Mucosa of rectum (tissue), 2 donors: Measurements from ENCODE around the gene APOL3.
A peak's percentile ranks its signal among the peaks of the same experiment; 100 is the strongest.
"Not testable (repeated sequence)": the region's sequence is repeated elsewhere in the genome, so short reads cannot be mapped to it uniquely, and the experiment has no call there.

Experiments
- H3K27ac ChIP-seq, 2 donors: one replicate each; pipeline ENCODE4 v1.7.0; 2013; ENCODE audit warnings: inconsistent platforms in 2 of 2, low read depth in 2 of 2, low read length in 2 of 2
- H3K27me3 ChIP-seq, 2 donors: one replicate each; pipeline ENCODE4 v1.7.0; 2013; ENCODE audit warnings: low read length in 2 of 2; ENCODE audit not compliant: control insufficient read depth in 2 of 2, insufficient read depth in 2 of 2
- H3K36me3 ChIP-seq, 2 donors: one replicate each; pipeline ENCODE4 v1.7.0; 2013; ENCODE audit warnings: low read length in 2 of 2; ENCODE audit not compliant: control insufficient read depth in 2 of 2, insufficient read depth in 2 of 2
- H3K4me1 ChIP-seq, 2 donors: one replicate each; pipeline ENCODE4 v1.7.0; 2013; ENCODE audit warnings: low read length in 2 of 2, mild to moderate bottlenecking in 1 of 2; ENCODE audit not compliant: control insufficient read depth in 2 of 2, insufficient read depth in 2 of 2
- H3K4me3 ChIP-seq, 2 donors: one replicate each; pipeline ENCODE4 v1.7.0; 2013; ENCODE audit warnings: low read length in 2 of 2
- H3K9ac ChIP-seq, 2 donors: one replicate each; pipeline ENCODE4 v1.7.0; 2013; ENCODE audit warnings: low read length in 2 of 2, low read depth in 1 of 2, mild to moderate bottlenecking in 1 of 2
- H3K9me3 ChIP-seq, 2 donors: one replicate each; pipeline ENCODE4 v1.7.0; 2013; ENCODE audit warnings: low read length in 2 of 2; ENCODE audit not compliant: control insufficient read depth in 2 of 2
- donor health status: healthy.
- donor health status: Normal muscosa, but diverticular disease.

The APOL3 gene

GRCh38 chr22:36138709-36139108 lies 21.8 kb downstream of the APOL3 start:
- not testable (repeated sequence) for H3K9ac ChIP-seq, H3K27ac ChIP-seq, H3K9me3 ChIP-seq, H3K4me3 ChIP-seq, H3K4me1 ChIP-seq, H3K27me3 ChIP-seq
- H3K36me3 ChIP-seq, result peaks cover 8 to 19% of the 10 kb centered on the region in 2 donors

GRCh38 chr22:36136988-36137387 lies 23.6 kb downstream of the APOL3 start:
- no peaks in the 10 kb centered on the region for H3K9me3 ChIP-seq
- no peaks in the 10 kb centered on the region for H3K27me3 ChIP-seq
- no peak overlapping the region for H3K9ac ChIP-seq
- peak overlapping the region; percentile 52 to 71 for H3K27ac ChIP-seq
- peaks cover 5 to 9% of the 10 kb centered on the region in 2 donors for H3K36me3 ChIP-seq
- no peaks in the 10 kb centered on the region for H3K4me1 ChIP-seq
- no peak overlapping the region for H3K4me3 ChIP-seq

- Histone ChIP-seq H3K4me1 (no peaks in the 10 kb centered on the region), H3K36me3 (peaks cover 3 to 5% of the 10 kb centered on the region in 2 donors), H3K9me3 (no peaks in the 10 kb centered on the region), H3K27me3 (no peaks in the 10 kb centered on the region), H3K9ac (no peak overlapping the region), H3K4me3 (no peak overlapping the region), H3K27ac (peak overlapping the region; percentile 52 to 71)
These were observed 24.1 kb downstream of the APOL3 start for GRCh38 chr22:36136475-36136874.

GRCh38 chr22:36135306-36135980 lies 25.1 kb downstream of the APOL3 start:
- Histone ChIP-seq H3K27ac (no peak overlapping the region), H3K4me3 (no peak overlapping the region)

GRCh38 chr22:36134182-36134581 lies 26.4 kb downstream of the APOL3 start:
- Histone ChIP-seq H3K9ac (no peak overlapping the region), H3K4me3 (no peak overlapping the region), H3K27me3 (no peaks in the 10 kb centered on the region), H3K4me1 (no peaks in the 10 kb centered on the region), H3K27ac (no peak overlapping the region), H3K9me3 (no peaks in the 10 kb centered on the region), H3K36me3 (no peaks in the 10 kb centered on the region)

More at GRCh38 chr22:36135306-36135980, 25.1 kb downstream of the APOL3 start:
- Histone ChIP-seq H3K4me1 (no peaks in the 10 kb centered on the region), H3K27me3 (no peaks in the 10 kb centered on the region), H3K9me3 (no peaks in the 10 kb centered on the region), H3K9ac (no peak overlapping the region), H3K36me3 (no peaks in the 10 kb centered on the region)

GRCh38 chr22:36131907-36132306 lies 28.6 kb downstream of the APOL3 start:
- no peak overlapping the region for H3K27ac ChIP-seq
- H3K27me3 ChIP-seq, result no peaks in the 10 kb centered on the region
- no peaks in the 10 kb centered on the region for H3K4me1 ChIP-seq
- H3K9ac ChIP-seq, result no peak overlapping the region
- no peak overlapping the region for H3K4me3 ChIP-seq
- no peaks in the 10 kb centered on the region for H3K9me3 ChIP-seq
- no peaks in the 10 kb centered on the region for H3K36me3 ChIP-seq

GRCh38 chr22:36129486-36130388 lies 30.8 kb downstream of the APOL3 start:
- Histone ChIP-seq H3K4me1 (no peaks in the 10 kb centered on the region), H3K27ac (no peak overlapping the region), H3K27me3 (no peaks in the 10 kb centered on the region), H3K4me3 (no peak overlapping the region), H3K9ac (no peak overlapping the region), H3K36me3 (no peaks in the 10 kb centered on the region), H3K9me3 (no peaks in the 10 kb centered on the region)

GRCh38 chr22:36129071-36129470 lies 31.5 kb downstream of the APOL3 start:
- no peaks in the 10 kb centered on the region for H3K27me3 ChIP-seq
- no peaks in the 10 kb centered on the region for H3K36me3 ChIP-seq
- peaks cover 0 to 3% of the 10 kb centered on the region in 2 donors for H3K4me1 ChIP-seq
- H3K9ac ChIP-seq, result no peak overlapping the region
- H3K4me3 ChIP-seq, result no peak overlapping the region
- H3K9me3 ChIP-seq, result no peaks in the 10 kb centered on the region
- no peak overlapping the region for H3K27ac ChIP-seq

- no peak overlapping the region for H3K9ac ChIP-seq
- no peak overlapping the region for H3K4me3 ChIP-seq
- no peaks in the 10 kb centered on the region for H3K9me3 ChIP-seq
- H3K4me1 ChIP-seq, result peaks cover 2 to 3% of the 10 kb centered on the region in 2 donors
- H3K27ac ChIP-seq, result no peak overlapping the region
- H3K36me3 ChIP-seq, result no peaks in the 10 kb centered on the region
- no peaks in the 10 kb centered on the region for H3K27me3 ChIP-seq
These were observed 34.5 kb downstream of the APOL3 start for GRCh38 chr22:36125994-36126531.

- Histone ChIP-seq H3K9me3 (no peaks in the 10 kb centered on the region), H3K27ac (no peak overlapping the region)
These were observed 35.1 kb downstream of the APOL3 start for GRCh38 chr22:36125434-36125833.

More at GRCh38 chr22:36125434-36125833, 35.1 kb downstream of the APOL3 start:
- Histone ChIP-seq H3K36me3 (no peaks in the 10 kb centered on the region), H3K9ac (no peak overlapping the region), H3K4me1 (peaks cover 2 to 3% of the 10 kb centered on the region in 2 donors), H3K27me3 (no peaks in the 10 kb centered on the region), H3K4me3 (no peak overlapping the region)
